Astrocyte of the cerebellum (primary cell): ENCODE data around the gene PNMA8A.

ENCODE experiments used
- DNase-seq: peaks from one replicate; pipeline ENCODE4 v3.0.0-alpha.2; 2011; ENCODE audit warnings: low read depth
- H3K4me3 ChIP-seq: 2 replicates; pipeline ENCODE4 v1.5.1; 2011; ENCODE audit warnings: mild to moderate bottlenecking, low read depth, low read length, moderate library complexity
- in situ Hi-C: cut with HindIII; loops from 2 replicates; pipeline ENCODE4 v1.10.0; 2017; ENCODE audit warnings: low sequenced_read_pairs
- TF ChIP-seq, protein P1 (sequence below): IDR thresholded peaks from 2 replicates; pipeline ENCODE4 v1.5.1; 2012; ENCODE audit warnings: low read length, low read depth, moderate library complexity, mild to moderate bottlenecking; ENCODE audit errors: missing control alignments

Gene PNMA8A

DNA sequence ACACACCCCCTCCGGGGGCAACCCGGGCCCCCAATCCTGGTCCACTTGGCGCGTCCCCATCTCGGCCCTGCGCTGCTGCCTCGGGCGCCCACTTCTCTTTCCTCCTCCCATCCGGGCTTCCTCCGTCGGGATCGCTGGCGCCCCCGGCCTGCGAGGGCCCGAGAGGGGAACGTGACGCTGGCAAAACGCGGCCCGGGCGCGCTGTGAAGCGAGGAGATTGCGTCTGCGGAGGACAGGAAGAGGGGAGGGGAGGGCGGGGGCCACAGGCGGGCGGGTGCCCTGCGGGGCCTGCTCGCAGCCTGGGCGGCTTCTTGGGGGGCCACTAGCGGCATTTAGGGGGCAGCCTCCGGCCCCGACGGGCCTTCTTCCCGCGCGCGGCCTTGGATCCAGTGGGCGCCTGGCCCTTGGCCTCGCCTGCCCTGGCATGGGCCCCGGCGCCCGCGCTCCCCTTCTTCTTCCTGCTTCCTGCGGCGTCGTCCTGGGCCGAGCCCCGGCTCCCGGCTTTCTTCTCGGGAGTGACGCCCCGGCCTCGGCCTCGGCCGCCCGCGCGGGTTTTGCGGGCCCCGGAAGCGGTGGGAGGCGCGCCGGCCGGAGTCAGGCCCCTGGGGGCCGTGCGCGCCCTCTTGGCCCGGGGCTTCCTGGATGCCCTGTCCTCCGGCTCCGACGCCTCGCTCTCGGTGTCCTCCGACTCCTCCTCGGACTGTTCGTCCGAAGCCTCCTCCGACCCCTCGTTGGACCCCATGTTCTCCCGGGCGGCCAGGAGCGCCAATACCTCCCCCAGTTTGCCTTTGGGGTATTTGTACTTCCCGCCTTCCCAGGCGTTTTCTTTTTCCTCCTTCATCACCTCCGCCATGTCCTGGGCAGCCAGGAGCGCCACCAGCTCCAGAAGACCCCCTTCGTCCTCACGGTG lies 22.1 kb upstream of the PNMA8A start:
- DNase-seq: no peak
- no peak overlapping the region for H3K4me3 ChIP-seq
- in situ Hi-C loops: no loop called here
- TF ChIP-seq, protein P1, sequence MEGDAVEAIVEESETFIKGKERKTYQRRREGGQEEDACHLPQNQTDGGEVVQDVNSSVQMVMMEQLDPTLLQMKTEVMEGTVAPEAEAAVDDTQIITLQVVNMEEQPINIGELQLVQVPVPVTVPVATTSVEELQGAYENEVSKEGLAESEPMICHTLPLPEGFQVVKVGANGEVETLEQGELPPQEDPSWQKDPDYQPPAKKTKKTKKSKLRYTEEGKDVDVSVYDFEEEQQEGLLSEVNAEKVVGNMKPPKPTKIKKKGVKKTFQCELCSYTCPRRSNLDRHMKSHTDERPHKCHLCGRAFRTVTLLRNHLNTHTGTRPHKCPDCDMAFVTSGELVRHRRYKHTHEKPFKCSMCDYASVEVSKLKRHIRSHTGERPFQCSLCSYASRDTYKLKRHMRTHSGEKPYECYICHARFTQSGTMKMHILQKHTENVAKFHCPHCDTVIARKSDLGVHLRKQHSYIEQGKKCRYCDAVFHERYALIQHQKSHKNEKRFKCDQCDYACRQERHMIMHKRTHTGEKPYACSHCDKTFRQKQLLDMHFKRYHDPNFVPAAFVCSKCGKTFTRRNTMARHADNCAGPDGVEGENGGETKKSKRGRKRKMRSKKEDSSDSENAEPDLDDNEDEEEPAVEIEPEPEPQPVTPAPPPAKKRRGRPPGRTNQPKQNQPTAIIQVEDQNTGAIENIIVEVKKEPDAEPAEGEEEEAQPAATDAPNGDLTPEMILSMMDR: no peak

GRCh38 chr19:46492841-46493235 lies 21.5 kb upstream of the PNMA8A start:
- no peak for DNase-seq
- H3K4me3 ChIP-seq: no peak overlapping the region
- in situ Hi-C loops: no loop called here
- TF ChIP-seq, protein P1: no peak

GRCh38 chr19:46491975-46492682 lies 20.8 kb upstream of the PNMA8A start:
- TF ChIP-seq, protein P1: no peak
- DNase-seq: no peak
- no peak overlapping the region for H3K4me3 ChIP-seq
- in situ Hi-C loops: no loop called here

DNA sequence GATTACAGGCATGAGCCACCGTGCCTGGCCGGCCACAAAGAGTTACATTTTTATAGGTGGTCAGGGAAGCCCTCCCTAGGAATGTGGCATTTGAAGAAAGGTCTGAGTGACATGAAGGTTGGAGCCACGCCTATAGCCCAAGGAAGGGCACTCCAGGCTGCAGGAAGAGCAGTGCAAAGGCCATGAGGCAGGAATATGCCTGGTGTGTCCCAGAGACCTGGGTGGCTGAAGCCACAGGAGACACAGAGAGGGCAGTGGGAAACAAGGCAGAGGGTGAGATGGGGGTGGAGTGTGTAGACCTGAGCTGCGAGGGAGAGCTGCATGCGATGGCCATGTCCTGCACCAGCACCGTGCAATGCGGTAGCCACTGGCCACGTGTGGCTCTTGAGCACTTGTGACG lies 19.4 kb upstream of the PNMA8A start:
- TF ChIP-seq, protein P1: no peak
- in situ Hi-C loops: no loop called here
- no peak overlapping the region for H3K4me3 ChIP-seq
- DNase-seq: no peak

GRCh38 chr19:46489445-46490272 lies 18.3 kb upstream of the PNMA8A start:
- in situ Hi-C loops: no loop called here

GRCh38 chr19:46488551-46488950 lies 17.2 kb upstream of the PNMA8A start:
- in situ Hi-C loops: no loop called here
- H3K4me3 ChIP-seq: no peak overlapping the region
- DNase-seq: no peak
- TF ChIP-seq, protein P1: no peak

More at GRCh38 chr19:46489445-46490272, 18.3 kb upstream of the PNMA8A start:
- DNase-seq: no peak
- no peak overlapping the region for H3K4me3 ChIP-seq
- TF ChIP-seq, protein P1: peak; percentile 35
